ENCODE data around the gene CEPT1.
A peak's percentile ranks its signal among the peaks of the same experiment; 100 is the strongest.

The CEPT1 gene

DNA sequence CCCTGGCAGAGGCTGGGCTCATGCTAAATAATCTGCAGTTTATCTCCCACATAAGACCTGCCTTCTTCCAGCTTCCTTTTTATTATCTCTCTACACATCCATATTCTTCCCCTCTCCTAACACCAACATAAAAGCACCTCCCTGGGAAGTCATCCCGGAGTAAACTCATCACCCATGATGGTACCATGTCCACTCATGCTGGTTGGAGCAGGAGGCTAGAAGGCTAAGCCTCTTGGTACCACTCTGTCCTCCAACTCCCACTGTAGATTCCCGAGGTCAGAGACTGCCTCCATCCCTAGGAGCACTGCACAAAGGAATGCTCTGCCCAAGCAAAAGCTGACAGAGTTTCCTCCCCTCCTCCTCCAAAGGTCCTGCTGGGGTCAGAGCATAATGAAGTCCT is 56.2 kb downstream of the CEPT1 start:
- DNase-seq, result no peak
- no peak overlapping the region for H3K27ac ChIP-seq
- in situ Hi-C loops (cut with HindIII; ENCODE audit: low pct_ligation_motif_present, low sequenced_read_pairs), result no loop called here
- H3K4me3 ChIP-seq (ENCODE audit: low read depth, low read length), result no peak overlapping the region
- no peaks in the 10 kb centered on the region for H3K27me3 ChIP-seq (replicated peaks)
- H3K36me3 ChIP-seq (replicated peaks), result no peaks in the 10 kb centered on the region
- TF ChIP-seq CTCF (IDR thresholded peaks at IDR 0.05; ENCODE audit: low read depth, low read length, missing control alignments), result no peak

- H3K27me3 ChIP-seq (replicated peaks), result no peaks in the 10 kb centered on the region
- no peak overlapping the region for H3K27ac ChIP-seq
- peak; percentile 33 for DNase-seq
- in situ Hi-C loops (cut with HindIII; ENCODE audit: low pct_ligation_motif_present, low sequenced_read_pairs), result no loop called here
- no peak for TF ChIP-seq CTCF (IDR thresholded peaks at IDR 0.05; ENCODE audit: low read depth, low read length, missing control alignments)
- no peaks in the 10 kb centered on the region for H3K36me3 ChIP-seq (replicated peaks)
- H3K4me3 ChIP-seq (ENCODE audit: low read depth, low read length), result no peak overlapping the region
Measured at GRCh38 chr1:111197598-111198284, 57.7 kb downstream of the CEPT1 start.

GRCh38 chr1:111198836-111199235 is 58.8 kb downstream of the CEPT1 start:
- Histone ChIP-seq H3K27me3 (replicated peaks) (no peaks in the 10 kb centered on the region), H3K27ac (no peak overlapping the region), H3K4me3 (ENCODE audit: low read depth, low read length) (no peak overlapping the region), H3K36me3 (replicated peaks) (no peaks in the 10 kb centered on the region)
- in situ Hi-C loops (cut with HindIII; ENCODE audit: low pct_ligation_motif_present, low sequenced_read_pairs), result no loop called here
- no peak for TF ChIP-seq CTCF (IDR thresholded peaks at IDR 0.05; ENCODE audit: low read depth, low read length, missing control alignments)
- DNase-seq, result no peak

DNA sequence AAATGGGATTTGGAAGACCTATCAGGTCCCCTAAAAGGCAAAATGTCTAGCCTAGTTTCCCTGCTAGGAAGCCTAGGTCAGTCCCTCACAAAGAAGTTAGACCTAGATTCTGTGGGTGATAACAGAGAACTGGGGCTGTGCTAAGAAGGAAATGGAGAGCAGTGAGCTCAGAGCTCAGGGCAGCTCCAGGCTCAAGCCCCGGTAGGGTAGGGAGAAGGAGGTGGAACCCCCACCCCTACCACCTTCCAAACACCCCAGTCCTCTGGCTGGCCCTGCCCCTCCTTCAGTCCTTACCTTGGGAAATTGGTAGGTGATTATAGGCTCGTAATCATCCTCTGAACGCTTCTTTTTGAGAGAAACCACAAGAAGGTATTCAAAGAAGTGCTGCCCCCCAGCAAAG is 59.3 kb downstream of the CEPT1 start:
- in situ Hi-C loops (cut with HindIII; ENCODE audit: low pct_ligation_motif_present, low sequenced_read_pairs), result no loop called here
- H3K27me3 ChIP-seq (replicated peaks), result peaks cover 3% of the 10 kb centered on the region
- DNase-seq, result no peak
- H3K4me3 ChIP-seq (ENCODE audit: low read depth, low read length), result no peak overlapping the region
- H3K36me3 ChIP-seq (replicated peaks), result no peaks in the 10 kb centered on the region
- no peak for TF ChIP-seq CTCF (IDR thresholded peaks at IDR 0.05; ENCODE audit: low read depth, low read length, missing control alignments)
- no peak overlapping the region for H3K27ac ChIP-seq

GRCh38 chr1:111199881-111200801 is 60.1 kb downstream of the CEPT1 start, which contains the start of gene DENND2D:
Gene DENND2D (minus strand): TSS chr1:111200646. CDS start chr1:111200459, 187 bp downstream.
- no peaks in the 10 kb centered on the region for H3K36me3 ChIP-seq (replicated peaks)
- DNase-seq, result no peak
- no peak within 1 kb of the TSS for H3K4me3 ChIP-seq (ENCODE audit: low read depth, low read length)
- in situ Hi-C loops (cut with HindIII; ENCODE audit: low pct_ligation_motif_present, low sequenced_read_pairs), result loop anchor here (25.0 kb wide), 1 partner anchor 212 kb away; no protein-coding TSS in a partner anchor
- H3K27ac ChIP-seq, result no peak within 1 kb of the TSS
- no peak for TF ChIP-seq CTCF (IDR thresholded peaks at IDR 0.05; ENCODE audit: low read depth, low read length, missing control alignments)
- H3K27me3 ChIP-seq (replicated peaks), result peaks cover 11% of the 10 kb centered on the region

All from brain microvascular endothelial cell (primary cell).